Keratinocyte (primary cell): ENCODE data around the gene STARD10. TPM values are rescaled to one million over a fixed set of nuclear protein-coding genes. Genes with fewer than 3 reads are reported as not detected.

ENCODE experiments used
- DNase-seq: peaks from one replicate; pipeline ENCODE4 v3.0.0-alpha.2; 2011; ENCODE audit warnings: low read depth, missing footprints, low spot score
- FAIRE-seq: peaks from 2 replicates; lab custom pipeline; 2011; peaks lifted over from hg19 to GRCh38; lab: Jason Lieb, UNC
- H2AFZ ChIP-seq: 2 replicates; pipeline ENCODE4 v1.6.0; 2012; ENCODE audit warnings: low read length, control low read depth, inconsistent platforms; ENCODE audit not compliant: control insufficient read depth
- H3K27ac ChIP-seq: 2 replicates; pipeline ENCODE4 v1.5.1; 2011; ENCODE audit warnings: low read length; ENCODE audit not compliant: control insufficient read depth, insufficient read depth
- H3K27me3 ChIP-seq: 3 replicates; pipeline ENCODE4 v1.6.0; 2011; ENCODE audit warnings: low read length; ENCODE audit not compliant: control insufficient read depth, insufficient read depth; ENCODE audit errors: extremely low read depth
- H3K36me3 ChIP-seq, 2 experiments: 2 replicates in 1 of 2; 3 replicates in 1 of 2; pipeline ENCODE4 v1.5.1; 2011; ENCODE audit warnings: low read length in 2 of 2, mild to moderate bottlenecking in 1 of 2; ENCODE audit not compliant: control insufficient read depth in 2 of 2, insufficient read depth in 2 of 2; ENCODE audit errors: extremely low read depth in 1 of 2
- H3K4me1 ChIP-seq: 3 replicates; pipeline ENCODE4 v1.5.1; 2011; ENCODE audit warnings: low read length; ENCODE audit not compliant: control insufficient read depth, insufficient read depth; ENCODE audit errors: extremely low read depth
- H3K4me2 ChIP-seq: 3 replicates; pipeline ENCODE4 v1.6.0; 2011; ENCODE audit warnings: low read depth, low read length; ENCODE audit not compliant: control insufficient read depth, insufficient read depth; ENCODE audit errors: extremely low read depth
- H3K4me3 ChIP-seq, 3 experiments: fragments of 200-600 bp in 1 of 3; sonication (generic) in 1 of 3; 2 replicates in 2 of 3; 3 replicates in 1 of 3; pipeline ENCODE4 v1.5.1; 2011 to 2016; ENCODE audit warnings: low read length in 3 of 3, mild to moderate bottlenecking in 3 of 3, control low read depth in 2 of 3, inconsistent platforms in 1 of 3, low read depth in 1 of 3, mixed read lengths in 1 of 3, mixed run types in 1 of 3, moderate library complexity in 1 of 3; ENCODE audit not compliant: control insufficient read depth in 2 of 3, insufficient read depth in 2 of 3; ENCODE audit errors: extremely low read depth in 1 of 3
- H3K79me2 ChIP-seq: 2 replicates; pipeline ENCODE4 v1.6.0; 2012; ENCODE audit warnings: low read length; ENCODE audit not compliant: control insufficient read depth, insufficient read depth
- H3K9ac ChIP-seq: 3 replicates; pipeline ENCODE4 v1.6.0; 2011; ENCODE audit warnings: low read length; ENCODE audit not compliant: control insufficient read depth, insufficient read depth; ENCODE audit errors: extremely low read depth
- H3K9me1 ChIP-seq: 3 replicates; pipeline ENCODE4 v1.6.0; 2011; ENCODE audit warnings: low read length; ENCODE audit not compliant: control insufficient read depth, insufficient read depth; ENCODE audit errors: extremely low read depth
- H3K9me3 ChIP-seq: 2 replicates; pipeline ENCODE4 v1.5.1; 2012; ENCODE audit warnings: low read depth, low read length; ENCODE audit not compliant: control insufficient read depth
- H4K20me1 ChIP-seq: 3 replicates; pipeline ENCODE4 v1.6.0; 2011; ENCODE audit warnings: low read length; ENCODE audit not compliant: control insufficient read depth, insufficient read depth; ENCODE audit errors: extremely low read depth
- EZH2 ChIP-seq: IDR thresholded peaks from one replicate; pipeline ENCODE4 v1.6.1; 2012; ENCODE audit warnings: inconsistent platforms, mild to moderate bottlenecking, low read length, moderate library complexity
- dilution Hi-C: fragments of 300-500 bp; cut with MboI; formaldehyde crosslinking; loops from one replicate; pipeline ENCODE4 v1.7.0; 2020; ENCODE audit warnings: low sequenced_read_pairs; ENCODE audit not compliant: extremely low pct_ligation_motif_present
- polyA plus RNA-seq, 5 experiments: library from polyadenylated mRNA; depleted of rRNA in 3 of 5; stranded (reverse) in 3 of 5; stranded (forward) in 1 of 5; unstranded in 1 of 5; fragments of >200 nt; gene quantifications; 1 replicate in 1 of 5; 2 replicates in 3 of 5; 3 replicates in 1 of 5; pipeline versions ENCODE4 v1.2.1 to v1.2.3, GENCODE V29; 2011 to 2012; ENCODE audit warnings: missing spikeins in 2 of 5, low read depth in 1 of 5, low replicate concordance in 1 of 5
- TF ChIP-seq, protein P1 (sequence below), 3 experiments: IDR thresholded peaks in 1 of 3; conservative IDR thresholded peaks in 1 of 3; optimal IDR thresholded peaks in 1 of 3; 2 replicates in 2 of 3; 3 replicates in 1 of 3; pipeline versions ENCODE3 to v1.5.1; 2011; ENCODE audit warnings: low read length in 3 of 3, mild to moderate bottlenecking in 3 of 3, moderate library complexity in 2 of 3, control low read depth in 1 of 3, inconsistent platforms in 1 of 3; ENCODE audit not compliant: insufficient read depth in 2 of 3; ENCODE audit errors: extremely low read depth in 1 of 3

STARD10 gene
- polyA plus RNA-seq, 1 donor (not counting 4 experiments of a cell fraction or from before 2014, with no cell fraction given): 67.0 TPM

DNA sequence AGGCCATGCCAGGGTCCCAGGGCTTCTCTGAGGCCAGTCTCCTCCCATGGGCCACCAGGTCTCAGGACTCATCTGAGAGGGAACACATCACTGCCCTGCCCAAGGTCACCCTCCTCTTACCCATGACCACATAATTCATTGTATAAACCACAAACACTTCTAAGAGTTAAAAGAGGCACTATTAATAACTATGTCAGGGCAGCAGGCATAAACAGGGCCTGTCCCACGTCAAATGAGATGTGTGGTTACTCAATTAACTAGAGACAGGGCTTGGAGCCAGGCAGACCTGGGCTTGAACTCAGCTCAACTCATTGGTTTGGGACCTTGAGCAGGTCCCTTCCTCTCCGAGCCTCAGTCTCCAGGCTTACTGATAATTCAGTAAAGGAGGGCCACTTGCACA is 74.7 kb downstream of the STARD10 start:
- Histone ChIP-seq H3K79me2 (peaks cover 80% of the 10 kb centered on the region), H3K9me1 (peaks cover 7% of the 10 kb centered on the region), H3K4me1 (peaks cover 57% of the 10 kb centered on the region), H3K27me3 (no peaks in the 10 kb centered on the region), H4K20me1 (peaks cover 11% of the 10 kb centered on the region), H2AFZ (no peak overlapping the region), H3K4me2 (peak overlapping the region; percentile 30), H3K4me3 (no peak overlapping the region), H3K36me3 (peaks cover 14 to 29% of the 10 kb centered on the region in 2 experiments), H3K27ac (no peak overlapping the region), H3K9me3 (no peaks in the 10 kb centered on the region), H3K9ac (no peak overlapping the region)
- TF ChIP-seq EZH2: no peak
- TF ChIP-seq, protein P1, sequence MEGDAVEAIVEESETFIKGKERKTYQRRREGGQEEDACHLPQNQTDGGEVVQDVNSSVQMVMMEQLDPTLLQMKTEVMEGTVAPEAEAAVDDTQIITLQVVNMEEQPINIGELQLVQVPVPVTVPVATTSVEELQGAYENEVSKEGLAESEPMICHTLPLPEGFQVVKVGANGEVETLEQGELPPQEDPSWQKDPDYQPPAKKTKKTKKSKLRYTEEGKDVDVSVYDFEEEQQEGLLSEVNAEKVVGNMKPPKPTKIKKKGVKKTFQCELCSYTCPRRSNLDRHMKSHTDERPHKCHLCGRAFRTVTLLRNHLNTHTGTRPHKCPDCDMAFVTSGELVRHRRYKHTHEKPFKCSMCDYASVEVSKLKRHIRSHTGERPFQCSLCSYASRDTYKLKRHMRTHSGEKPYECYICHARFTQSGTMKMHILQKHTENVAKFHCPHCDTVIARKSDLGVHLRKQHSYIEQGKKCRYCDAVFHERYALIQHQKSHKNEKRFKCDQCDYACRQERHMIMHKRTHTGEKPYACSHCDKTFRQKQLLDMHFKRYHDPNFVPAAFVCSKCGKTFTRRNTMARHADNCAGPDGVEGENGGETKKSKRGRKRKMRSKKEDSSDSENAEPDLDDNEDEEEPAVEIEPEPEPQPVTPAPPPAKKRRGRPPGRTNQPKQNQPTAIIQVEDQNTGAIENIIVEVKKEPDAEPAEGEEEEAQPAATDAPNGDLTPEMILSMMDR (optimal IDR thresholded peaks at IDR 0.05 in 1 of 3, IDR thresholded peaks at IDR 0.05 in 1 of 3, conservative IDR thresholded peaks at IDR 0.05 in 1 of 3; ENCODE audit: extremely low read depth in 1 of 3, insufficient read depth in 2 of 3, low read length in 3 of 3): no peak
- DNase-seq (no peak), FAIRE-seq (no peak)
- dilution Hi-C loops: no loop called here

DNA sequence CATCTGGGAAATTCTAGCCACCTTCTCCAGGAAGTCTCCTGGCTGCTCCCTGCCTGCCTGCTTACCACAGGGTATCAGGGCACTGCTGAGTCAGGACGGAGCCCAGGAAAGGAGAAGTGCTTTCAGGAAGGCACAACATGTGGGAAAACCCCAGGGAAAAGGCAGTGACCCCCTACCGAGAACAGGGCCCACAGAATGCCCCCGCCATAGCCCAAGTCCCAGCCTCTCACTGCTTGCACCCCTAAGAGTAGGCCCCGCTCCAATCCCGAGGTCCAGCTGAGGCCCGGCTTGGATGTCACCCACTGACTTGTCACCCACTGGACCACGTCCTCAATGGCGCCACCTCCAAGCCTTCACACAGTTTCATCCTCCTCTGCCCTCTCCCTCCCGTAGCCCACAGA is 75.7 kb downstream of the STARD10 start:
- Histone ChIP-seq H3K9ac (no peak overlapping the region), H3K4me2 (no peak overlapping the region), H3K4me3 (no peak overlapping the region), H3K9me1 (peaks cover 7% of the 10 kb centered on the region), H3K4me1 (peaks cover 46% of the 10 kb centered on the region), H3K79me2 (peaks cover 71% of the 10 kb centered on the region), H4K20me1 (peaks cover 11% of the 10 kb centered on the region), H3K36me3 (peaks cover 14 to 29% of the 10 kb centered on the region in 2 experiments), H3K9me3 (no peaks in the 10 kb centered on the region), H3K27me3 (no peaks in the 10 kb centered on the region), H3K27ac (no peak overlapping the region), H2AFZ (no peak overlapping the region)
- dilution Hi-C loops: no loop called here
- FAIRE-seq (no peak), DNase-seq (no peak)
- no peak for TF ChIP-seq EZH2
- TF ChIP-seq, protein P1 (optimal IDR thresholded peaks at IDR 0.05 in 1 of 3, IDR thresholded peaks at IDR 0.05 in 1 of 3, conservative IDR thresholded peaks at IDR 0.05 in 1 of 3; ENCODE audit: extremely low read depth in 1 of 3, insufficient read depth in 2 of 3, low read length in 3 of 3): no peak
